AG04450 (cell line): ENCODE measurements around the gene MORC3. TPM values are rescaled to one million over a fixed set of nuclear protein-coding genes. Genes with fewer than 3 reads are reported as not detected.
A peak's percentile ranks its signal among the peaks of the same experiment; 100 is the strongest.

Experiments
- CTCF ChIA-PET: fragments of 300-600, 350-600 bp; formaldehyde crosslinking; extraction: SDS; loops from one replicate; lab custom pipeline; 2022; ENCODE audit warnings: antibody characterized with exemption, inconsistent platforms; lab: Charles Lee
- POLR2A ChIA-PET: fragments of 350-600 bp; formaldehyde crosslinking; extraction: SDS; loops from one replicate; lab custom pipeline; 2021; ENCODE audit warnings: antibody characterized with exemption, inconsistent platforms; lab: Yijun Ruan, JAX
- DNase-seq: peaks from one replicate; pipeline ENCODE4 v3.0.0-alpha.2; 2011; ENCODE audit warnings: low read depth, low spot score
- H3K27ac ChIP-seq: one replicate; pipeline ENCODE4 v1.5.1; 2012; ENCODE audit warnings: low read depth, low read length, control low read depth
- H3K27me3 ChIP-seq: one replicate; pipeline ENCODE4 v1.6.0; 2012; ENCODE audit warnings: low read length; ENCODE audit not compliant: control insufficient read depth, insufficient read depth
- H3K4me3 ChIP-seq: 2 replicates; pipeline ENCODE4 v1.5.1; 2011; ENCODE audit warnings: mild to moderate bottlenecking, low read depth, low read length, control low read depth
- H3K9me3 ChIP-seq: 2 replicates; pipeline ENCODE4 v1.5.1; 2012; ENCODE audit warnings: low read length; ENCODE audit not compliant: control insufficient read depth, insufficient read depth
- polyA plus RNA-seq: library from polyadenylated mRNA; depleted of rRNA; stranded (reverse); fragments of >200 nt; gene quantifications from 2 replicates; pipeline ENCODE4 v1.2.3, GENCODE V29; 2011
- TF ChIP-seq, protein P1 (sequence below): IDR thresholded peaks from 2 replicates; pipeline ENCODE4 v1.5.1; 2011; ENCODE audit warnings: low read depth, low read length, control low read depth, inconsistent platforms

The MORC3 gene
- polyA plus RNA-seq, 1 experiment, result 31.6 TPM

DNA sequence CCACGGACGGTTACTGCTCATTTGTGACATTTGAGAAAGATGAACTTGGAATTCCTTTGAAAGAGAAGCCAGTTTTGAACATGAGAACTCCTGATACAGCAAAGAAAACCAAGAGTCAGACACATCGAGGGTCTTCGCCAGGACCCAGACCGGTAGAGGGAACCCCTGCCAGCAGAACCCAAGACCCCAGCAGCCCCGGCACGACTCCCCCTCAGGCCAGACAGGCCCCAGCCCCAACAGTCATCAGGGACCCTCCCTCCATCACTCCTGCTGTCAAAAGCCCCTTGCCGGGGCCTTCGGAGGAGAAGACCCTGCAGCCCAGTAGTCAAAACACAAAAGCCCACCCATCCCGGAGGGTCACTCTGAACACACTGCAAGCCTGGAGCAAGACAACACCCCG is 92.9 kb downstream of the MORC3 start:
- DNase-seq, result no peak
- POLR2A ChIA-PET, result no interaction called here
- no peaks in the 10 kb centered on the region for H3K27me3 ChIP-seq
- H3K27ac ChIP-seq, result no peak overlapping the region
- no peaks in the 10 kb centered on the region for H3K9me3 ChIP-seq
- CTCF ChIA-PET, result no interaction called here
- TF ChIP-seq, protein P1, sequence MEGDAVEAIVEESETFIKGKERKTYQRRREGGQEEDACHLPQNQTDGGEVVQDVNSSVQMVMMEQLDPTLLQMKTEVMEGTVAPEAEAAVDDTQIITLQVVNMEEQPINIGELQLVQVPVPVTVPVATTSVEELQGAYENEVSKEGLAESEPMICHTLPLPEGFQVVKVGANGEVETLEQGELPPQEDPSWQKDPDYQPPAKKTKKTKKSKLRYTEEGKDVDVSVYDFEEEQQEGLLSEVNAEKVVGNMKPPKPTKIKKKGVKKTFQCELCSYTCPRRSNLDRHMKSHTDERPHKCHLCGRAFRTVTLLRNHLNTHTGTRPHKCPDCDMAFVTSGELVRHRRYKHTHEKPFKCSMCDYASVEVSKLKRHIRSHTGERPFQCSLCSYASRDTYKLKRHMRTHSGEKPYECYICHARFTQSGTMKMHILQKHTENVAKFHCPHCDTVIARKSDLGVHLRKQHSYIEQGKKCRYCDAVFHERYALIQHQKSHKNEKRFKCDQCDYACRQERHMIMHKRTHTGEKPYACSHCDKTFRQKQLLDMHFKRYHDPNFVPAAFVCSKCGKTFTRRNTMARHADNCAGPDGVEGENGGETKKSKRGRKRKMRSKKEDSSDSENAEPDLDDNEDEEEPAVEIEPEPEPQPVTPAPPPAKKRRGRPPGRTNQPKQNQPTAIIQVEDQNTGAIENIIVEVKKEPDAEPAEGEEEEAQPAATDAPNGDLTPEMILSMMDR, result no peak
- H3K4me3 ChIP-seq, result no peak overlapping the region

DNA sequence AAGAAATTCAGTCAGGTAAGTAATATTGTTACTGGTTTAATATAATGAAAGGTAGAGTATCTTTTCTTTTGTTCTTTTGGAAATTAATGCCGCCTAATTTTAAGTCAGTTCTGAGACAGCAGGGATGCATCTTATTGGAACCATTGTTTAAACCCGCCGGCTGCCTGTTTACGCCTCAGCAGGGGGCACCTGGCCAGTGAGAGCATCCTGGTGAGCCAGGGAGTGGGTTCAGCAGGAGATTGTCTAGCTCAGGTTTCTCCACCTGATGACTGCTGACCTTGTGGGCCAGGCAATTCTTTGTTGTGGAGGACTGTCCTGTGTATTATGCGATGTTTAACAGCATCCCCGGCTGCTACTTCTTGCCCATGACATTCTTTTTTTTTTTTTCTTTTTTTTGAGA is 95.4 kb downstream of the MORC3 start:
- POLR2A ChIA-PET, result interaction anchor here (0.6 kb wide), 1 partner anchor 29 kb away, joined by 4 read pairs; no protein-coding TSS in a partner anchor
- Histone ChIP-seq H3K27ac (no peak overlapping the region), H3K9me3 (no peaks in the 10 kb centered on the region), H3K27me3 (no peaks in the 10 kb centered on the region), H3K4me3 (no peak overlapping the region)
- DNase-seq, result no peak
- TF ChIP-seq, protein P1, result no peak
- CTCF ChIA-PET, result no interaction called here

DNA sequence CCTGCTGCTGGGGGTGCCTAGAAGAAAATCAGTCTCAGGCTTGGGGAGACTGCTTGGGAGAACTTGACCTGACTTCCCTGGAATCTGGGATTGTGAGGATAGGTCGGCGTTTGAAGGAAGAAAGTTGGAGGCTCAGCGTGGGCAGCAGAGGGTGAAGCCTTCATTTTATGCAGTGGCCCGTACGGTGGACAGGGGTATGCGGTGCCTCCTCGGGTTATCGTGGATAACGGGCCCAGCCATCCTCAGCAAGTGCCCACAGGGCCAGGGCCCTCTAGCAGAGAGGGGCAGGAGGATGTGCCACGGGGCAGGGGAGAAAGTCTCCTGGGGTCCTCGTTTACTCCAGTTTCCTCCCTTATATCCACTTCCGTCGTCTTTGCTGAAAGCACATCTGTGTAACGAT is 99.2 kb downstream of the MORC3 start:
- POLR2A ChIA-PET, result interaction anchor here (0.6 kb wide), 1 partner anchor 66 kb away, joined by 3 read pairs; no protein-coding TSS in a partner anchor
- CTCF ChIA-PET, result interaction anchor here (0.6 to 1.1 kb wide), 9 partner anchors 9 to 1062 kb away, joined by 3 to 9 read pairs (median 4); no protein-coding TSS in a partner anchor
- Histone ChIP-seq H3K27ac (no peak overlapping the region), H3K27me3 (no peaks in the 10 kb centered on the region), H3K9me3 (no peaks in the 10 kb centered on the region), H3K4me3 (no peak overlapping the region)
- TF ChIP-seq, protein P1, result no peak
- no peak for DNase-seq

DNA sequence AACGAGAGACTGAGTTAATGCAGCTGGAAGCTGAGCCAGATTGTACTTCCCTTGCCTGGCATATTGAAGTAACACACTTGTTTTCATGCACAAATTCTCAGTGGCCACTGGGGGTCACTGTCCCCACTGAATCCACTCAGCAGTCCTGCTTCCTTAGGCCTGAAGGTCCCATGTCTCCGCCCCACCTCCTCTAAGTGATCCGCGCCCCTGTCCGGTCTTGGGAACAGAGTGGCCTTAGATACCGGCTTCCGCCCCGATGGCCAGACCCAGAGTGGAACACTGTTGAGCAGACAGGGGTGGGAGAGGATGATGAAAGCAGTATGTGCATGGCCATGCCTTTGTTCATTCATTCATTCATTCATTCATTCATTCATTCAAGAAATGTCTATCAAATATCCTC is 100.0 kb downstream of the MORC3 start:
- no peak overlapping the region for H3K4me3 ChIP-seq
- ChIA-PET POLR2A (interaction anchor here (0.7 kb wide), 1 partner anchor 34 kb away, joined by 3 read pairs; no protein-coding TSS in a partner anchor), CTCF (interaction anchor here (0.6 to 1.1 kb wide), 9 partner anchors 9 to 1062 kb away, joined by 3 to 9 read pairs (median 4); no protein-coding TSS in a partner anchor)

More for the DNA sequence above, 100.0 kb downstream of the MORC3 start:
- Histone ChIP-seq H3K27ac (no peak overlapping the region), H3K27me3 (no peaks in the 10 kb centered on the region), H3K9me3 (no peaks in the 10 kb centered on the region)
- TF ChIP-seq, protein P1, result peak; percentile 85
- DNase-seq, result peak; percentile 84
